PFSK-1 (cell line): ENCODE data around the gene KMT2C.

ENCODE experiments used
- POLR2AphosphoS5 ChIP-seq: IDR thresholded peaks from 2 replicates; pipeline ENCODE4 v1.6.1; 2012; ENCODE audit warnings: low read depth, mild to moderate bottlenecking, control low read depth, low read length, moderate library complexity
- TAF1 ChIP-seq: IDR thresholded peaks from 2 replicates; pipeline ENCODE4 v1.6.1; 2012; ENCODE audit warnings: low read length, control low read depth, borderline replicate concordance; ENCODE audit not compliant: insufficient read depth

DNA sequence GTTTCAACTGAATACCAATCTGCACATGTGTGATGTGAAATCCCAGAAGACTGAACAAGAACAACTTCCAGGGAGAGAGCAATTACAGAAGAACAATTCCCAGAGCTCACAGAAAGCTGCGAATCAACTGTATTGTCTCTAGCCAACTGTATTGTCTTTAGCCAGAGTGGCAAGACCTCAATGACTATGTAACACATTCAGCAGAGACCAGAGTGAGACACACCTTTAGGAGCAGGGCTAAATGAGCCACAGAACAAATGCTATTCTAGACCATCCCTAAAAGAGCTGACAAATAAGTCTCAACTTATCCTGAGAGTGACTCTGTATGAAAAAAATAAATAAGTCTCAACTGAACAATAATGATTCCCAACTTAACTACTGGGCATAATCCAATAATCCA lies 72.0 kb downstream of the KMT2C start:
- TF ChIP-seq POLR2AphosphoS5 (no peak), TAF1 (no peak)
